Astrocyte (in vitro differentiated cells and primary cell): ENCODE data around the gene SPESP1. TPM values are rescaled to one million over a fixed set of nuclear protein-coding genes. Genes with fewer than 3 reads are reported as not detected.

Experiments used
- DNase-seq: peaks from one replicate; pipeline ENCODE4 v3.0.0-alpha.2; 2010; ENCODE audit warnings: low read depth
- FAIRE-seq: peaks from 2 replicates; lab custom pipeline; 2011; peaks lifted over from hg19 to GRCh38; lab: Jason Lieb, UNC
- H2AFZ ChIP-seq: 2 replicates; pipeline ENCODE4 v1.6.0; 2012; ENCODE audit warnings: low read depth, low read length, inconsistent platforms
- H3K27ac ChIP-seq: 2 replicates; pipeline ENCODE4 v1.5.1; 2011; ENCODE audit warnings: low read depth, low read length, inconsistent platforms
- H3K27me3 ChIP-seq: 2 replicates; pipeline ENCODE4 v1.6.0; 2011; ENCODE audit warnings: low read length, inconsistent platforms; ENCODE audit not compliant: insufficient read depth
- H3K36me3 ChIP-seq: 2 replicates; pipeline ENCODE4 v1.5.1; 2011; ENCODE audit warnings: low read length, inconsistent platforms; ENCODE audit not compliant: insufficient read depth
- H3K4me1 ChIP-seq: 2 replicates; pipeline ENCODE4 v1.5.1; 2011; ENCODE audit warnings: low read length, inconsistent platforms; ENCODE audit not compliant: insufficient read depth
- H3K4me2 ChIP-seq: 2 replicates; pipeline ENCODE4 v1.6.0; 2012; ENCODE audit warnings: low read length, inconsistent platforms
- H3K4me3 ChIP-seq: 2 replicates; pipeline ENCODE4 v1.5.1; 2011; ENCODE audit warnings: low read depth, mild to moderate bottlenecking, low read length, inconsistent platforms; ENCODE audit not compliant: insufficient read depth
- H3K79me2 ChIP-seq: 2 replicates; pipeline ENCODE4 v1.6.0; 2012; ENCODE audit warnings: mild to moderate bottlenecking, low read length, inconsistent platforms; ENCODE audit not compliant: insufficient read depth
- H3K9ac ChIP-seq: 2 replicates; pipeline ENCODE4 v1.6.0; 2012; ENCODE audit warnings: mild to moderate bottlenecking, low read length, inconsistent platforms
- H3K9me3 ChIP-seq: 2 replicates; pipeline ENCODE4 v1.5.1; 2012; ENCODE audit warnings: low read depth, mild to moderate bottlenecking, low read length, inconsistent platforms; ENCODE audit not compliant: insufficient read depth
- H4K20me1 ChIP-seq: 2 replicates; pipeline ENCODE4 v1.6.0; 2012; ENCODE audit warnings: low read length, inconsistent platforms; ENCODE audit not compliant: insufficient read depth
- H3K27ac Mint-ChIP-seq: one replicate; pipeline ENCODE4 v1.8.0; 2021; ENCODE audit warnings: mild to moderate bottlenecking, mixed read lengths; ENCODE audit not compliant: unreplicated experiment
- H3K27me3 Mint-ChIP-seq: one replicate; pipeline ENCODE4 v1.8.0; 2021; ENCODE audit warnings: low read depth, mixed read lengths; ENCODE audit not compliant: unreplicated experiment
- H3K36me3 Mint-ChIP-seq: one replicate; pipeline ENCODE4 v1.8.0; 2021; ENCODE audit warnings: low read depth, mixed read lengths; ENCODE audit not compliant: unreplicated experiment
- H3K4me1 Mint-ChIP-seq: one replicate; pipeline ENCODE4 v1.8.0; 2021; ENCODE audit warnings: low read depth, mixed read lengths; ENCODE audit not compliant: unreplicated experiment
- H3K4me3 Mint-ChIP-seq: one replicate; pipeline ENCODE4 v1.8.0; 2021; ENCODE audit warnings: mild to moderate bottlenecking, moderate library complexity, mixed read lengths; ENCODE audit not compliant: unreplicated experiment
- H3K9me3 Mint-ChIP-seq: one replicate; pipeline ENCODE4 v1.8.0; 2021; ENCODE audit warnings: mild to moderate bottlenecking, mixed read lengths; ENCODE audit not compliant: unreplicated experiment
- EZH2 ChIP-seq: IDR thresholded peaks from 2 replicates; pipeline ENCODE4 v1.6.1; 2012; ENCODE audit warnings: mild to moderate bottlenecking, low read length, inconsistent platforms; ENCODE audit not compliant: insufficient read depth
- total RNA-seq: library from RNA; stranded (reverse); gene quantifications from 2 replicates; pipeline ENCODE4 v1.2.1, GENCODE V29; 2021
- TF ChIP-seq, protein P1 (sequence below): IDR thresholded peaks from 2 replicates; pipeline ENCODE4 v1.5.1; 2011; ENCODE audit warnings: low read depth, mild to moderate bottlenecking, inconsistent platforms, low read length, moderate library complexity; ENCODE audit not compliant: insufficient read depth

The SPESP1 gene
- total RNA-seq, 1 donor from 2014 or later, result not detected

DNA sequence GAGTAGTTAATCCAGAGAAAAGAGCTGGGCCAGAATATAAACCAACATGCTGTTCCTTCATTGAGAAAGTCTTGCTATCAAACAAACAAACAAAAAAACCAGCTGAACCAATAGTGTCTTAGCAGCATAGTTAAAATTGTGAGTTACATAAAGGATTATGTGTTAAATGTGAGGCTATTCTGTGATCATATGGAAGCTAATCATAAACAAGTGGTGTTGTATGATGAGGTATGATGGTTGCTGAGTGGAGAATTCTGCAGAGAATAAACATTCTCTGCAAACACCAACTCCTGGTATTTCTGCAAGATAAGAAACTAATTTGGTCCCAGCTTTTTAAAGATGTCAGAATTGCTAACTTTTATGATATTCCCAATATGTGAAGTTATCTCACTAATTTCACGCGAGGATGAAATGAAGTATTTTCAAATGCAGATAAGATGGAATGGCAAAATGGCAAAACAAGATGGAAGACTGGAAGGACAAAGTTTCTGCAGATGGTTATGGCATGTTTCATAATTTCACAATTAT, 22.9 kb upstream of the SPESP1 start:
- Histone ChIP-seq H3K9ac (no peak overlapping the region), H3K9me3 (no peaks in the 10 kb centered on the region), H3K4me1 (no peaks in the 10 kb centered on the region), H3K36me3 (no peaks in the 10 kb centered on the region), H3K27me3 (peaks cover 34% of the 10 kb centered on the region), H3K4me2 (no peak overlapping the region), H3K4me3 (no peak overlapping the region), H2AFZ (no peak overlapping the region), H3K79me2 (no peaks in the 10 kb centered on the region), H3K27ac (no peak overlapping the region), H4K20me1 (no peaks in the 10 kb centered on the region)
- Mint-ChIP-seq H3K27ac (no peak overlapping the region), H3K4me1 (no peaks in the 10 kb centered on the region), H3K4me3 (no peak overlapping the region), H3K27me3 (peaks cover 5% of the 10 kb centered on the region), H3K36me3 (no peaks in the 10 kb centered on the region), H3K9me3 (no peaks in the 10 kb centered on the region)
- TF ChIP-seq EZH2, result no peak
- TF ChIP-seq, protein P1, sequence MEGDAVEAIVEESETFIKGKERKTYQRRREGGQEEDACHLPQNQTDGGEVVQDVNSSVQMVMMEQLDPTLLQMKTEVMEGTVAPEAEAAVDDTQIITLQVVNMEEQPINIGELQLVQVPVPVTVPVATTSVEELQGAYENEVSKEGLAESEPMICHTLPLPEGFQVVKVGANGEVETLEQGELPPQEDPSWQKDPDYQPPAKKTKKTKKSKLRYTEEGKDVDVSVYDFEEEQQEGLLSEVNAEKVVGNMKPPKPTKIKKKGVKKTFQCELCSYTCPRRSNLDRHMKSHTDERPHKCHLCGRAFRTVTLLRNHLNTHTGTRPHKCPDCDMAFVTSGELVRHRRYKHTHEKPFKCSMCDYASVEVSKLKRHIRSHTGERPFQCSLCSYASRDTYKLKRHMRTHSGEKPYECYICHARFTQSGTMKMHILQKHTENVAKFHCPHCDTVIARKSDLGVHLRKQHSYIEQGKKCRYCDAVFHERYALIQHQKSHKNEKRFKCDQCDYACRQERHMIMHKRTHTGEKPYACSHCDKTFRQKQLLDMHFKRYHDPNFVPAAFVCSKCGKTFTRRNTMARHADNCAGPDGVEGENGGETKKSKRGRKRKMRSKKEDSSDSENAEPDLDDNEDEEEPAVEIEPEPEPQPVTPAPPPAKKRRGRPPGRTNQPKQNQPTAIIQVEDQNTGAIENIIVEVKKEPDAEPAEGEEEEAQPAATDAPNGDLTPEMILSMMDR, result no peak
- no peak for FAIRE-seq
- no peak for DNase-seq

DNA sequence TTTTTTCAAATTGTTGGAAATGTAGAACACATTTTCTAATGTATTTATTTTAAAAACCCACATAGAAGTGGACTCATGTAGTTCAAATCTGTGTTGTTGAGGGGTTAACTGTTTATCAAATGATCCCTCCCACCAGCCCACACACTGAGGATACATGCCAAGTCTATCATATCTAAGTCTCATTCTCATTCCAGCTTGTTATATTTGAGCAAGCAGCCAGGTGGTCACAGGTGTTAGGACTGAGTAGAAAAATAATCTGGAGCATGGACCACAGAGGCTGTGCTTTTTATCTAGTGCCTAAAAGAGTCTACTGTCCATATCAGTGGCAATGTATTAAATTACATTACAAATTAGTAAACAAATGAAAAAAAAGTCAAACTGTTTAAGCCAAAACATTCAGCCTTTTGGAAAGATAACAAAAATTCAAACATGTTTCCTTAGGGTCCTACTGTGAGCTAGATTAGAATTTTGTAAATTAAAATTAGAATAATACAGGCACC, 20.7 kb upstream of the SPESP1 start:
- Mint-ChIP-seq H3K4me1 (no peaks in the 10 kb centered on the region), H3K27ac (no peak overlapping the region), H3K27me3 (peaks cover 4% of the 10 kb centered on the region), H3K9me3 (no peaks in the 10 kb centered on the region), H3K36me3 (no peaks in the 10 kb centered on the region), H3K4me3 (no peak overlapping the region)
- no peaks in the 10 kb centered on the region for H3K79me2 ChIP-seq
- H3K4me3 ChIP-seq, result no peak overlapping the region
- H3K4me1 ChIP-seq, result no peaks in the 10 kb centered on the region
- no peak overlapping the region for H3K9ac ChIP-seq
- TF ChIP-seq, protein P1, result no peak
- TF ChIP-seq EZH2, result no peak
- FAIRE-seq (no peak), DNase-seq (no peak)
- H4K20me1 ChIP-seq, result no peaks in the 10 kb centered on the region
- no peaks in the 10 kb centered on the region for H3K9me3 ChIP-seq
- no peaks in the 10 kb centered on the region for H3K36me3 ChIP-seq
- peaks cover 23% of the 10 kb centered on the region for H3K27me3 ChIP-seq
- no peak overlapping the region for H3K27ac ChIP-seq
- no peak overlapping the region for H3K4me2 ChIP-seq
- H2AFZ ChIP-seq, result no peak overlapping the region

DNA sequence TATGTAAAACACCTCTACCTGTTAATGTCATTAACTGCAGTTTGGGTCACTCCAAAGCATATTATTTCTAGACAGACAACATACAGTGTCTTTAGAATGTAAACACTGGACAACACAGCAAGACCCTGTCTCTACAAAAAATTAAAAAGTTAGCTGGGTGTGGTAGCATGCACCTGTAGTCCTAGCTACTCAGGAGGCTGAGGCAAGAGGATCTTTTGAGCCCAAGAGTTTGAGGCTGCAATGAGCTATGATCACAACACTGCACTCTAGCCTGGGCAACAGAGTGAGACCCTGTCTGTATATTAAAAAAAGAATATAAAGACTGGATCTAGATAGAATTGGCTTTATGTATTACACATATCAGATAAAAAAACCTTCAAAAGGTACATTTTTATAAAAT, 20.0 kb upstream of the SPESP1 start:
- Histone ChIP-seq H3K4me2 (no peak overlapping the region), H4K20me1 (no peaks in the 10 kb centered on the region), H3K27me3 (peaks cover 23% of the 10 kb centered on the region), H3K4me1 (no peaks in the 10 kb centered on the region), H3K9ac (no peak overlapping the region), H3K79me2 (no peaks in the 10 kb centered on the region), H3K4me3 (no peak overlapping the region), H3K9me3 (no peaks in the 10 kb centered on the region), H2AFZ (no peak overlapping the region), H3K36me3 (no peaks in the 10 kb centered on the region), H3K27ac (no peak overlapping the region)
- FAIRE-seq (no peak), DNase-seq (no peak)
- H3K9me3 Mint-ChIP-seq, result peaks cover 2% of the 10 kb centered on the region
- H3K27ac Mint-ChIP-seq, result no peak overlapping the region
- no peak for TF ChIP-seq EZH2
- TF ChIP-seq, protein P1, result no peak
- no peaks in the 10 kb centered on the region for H3K36me3 Mint-ChIP-seq
- no peaks in the 10 kb centered on the region for H3K4me1 Mint-ChIP-seq
- H3K27me3 Mint-ChIP-seq, result peaks cover 4% of the 10 kb centered on the region
- no peak overlapping the region for H3K4me3 Mint-ChIP-seq
